ENCODE data around the gene WDR75.

Gene WDR75

GRCh38 chr2:189485146-189485545 is 43.9 kb downstream of the WDR75 start:
- no peak for DNase-seq (ENCODE audit: low read depth in 1 of 2, low spot score in 1 of 2)

GRCh38 chr2:189486237-189486770 is 45.0 kb downstream of the WDR75 start:
- no peak for DNase-seq (ENCODE audit: low read depth in 1 of 2, low spot score in 1 of 2)
- H3K27ac ChIP-seq (replicated peaks): no peak overlapping the region
- TF ChIP-seq SPI1 (IDR thresholded peaks at IDR 0.05; ENCODE audit: borderline replicate concordance, low read depth): no peak
- TF ChIP-seq, protein P1, sequence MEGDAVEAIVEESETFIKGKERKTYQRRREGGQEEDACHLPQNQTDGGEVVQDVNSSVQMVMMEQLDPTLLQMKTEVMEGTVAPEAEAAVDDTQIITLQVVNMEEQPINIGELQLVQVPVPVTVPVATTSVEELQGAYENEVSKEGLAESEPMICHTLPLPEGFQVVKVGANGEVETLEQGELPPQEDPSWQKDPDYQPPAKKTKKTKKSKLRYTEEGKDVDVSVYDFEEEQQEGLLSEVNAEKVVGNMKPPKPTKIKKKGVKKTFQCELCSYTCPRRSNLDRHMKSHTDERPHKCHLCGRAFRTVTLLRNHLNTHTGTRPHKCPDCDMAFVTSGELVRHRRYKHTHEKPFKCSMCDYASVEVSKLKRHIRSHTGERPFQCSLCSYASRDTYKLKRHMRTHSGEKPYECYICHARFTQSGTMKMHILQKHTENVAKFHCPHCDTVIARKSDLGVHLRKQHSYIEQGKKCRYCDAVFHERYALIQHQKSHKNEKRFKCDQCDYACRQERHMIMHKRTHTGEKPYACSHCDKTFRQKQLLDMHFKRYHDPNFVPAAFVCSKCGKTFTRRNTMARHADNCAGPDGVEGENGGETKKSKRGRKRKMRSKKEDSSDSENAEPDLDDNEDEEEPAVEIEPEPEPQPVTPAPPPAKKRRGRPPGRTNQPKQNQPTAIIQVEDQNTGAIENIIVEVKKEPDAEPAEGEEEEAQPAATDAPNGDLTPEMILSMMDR (IDR thresholded peaks at IDR 0.05; ENCODE audit: insufficient read depth, low read length): no peak
- TF ChIP-seq, protein P2, sequence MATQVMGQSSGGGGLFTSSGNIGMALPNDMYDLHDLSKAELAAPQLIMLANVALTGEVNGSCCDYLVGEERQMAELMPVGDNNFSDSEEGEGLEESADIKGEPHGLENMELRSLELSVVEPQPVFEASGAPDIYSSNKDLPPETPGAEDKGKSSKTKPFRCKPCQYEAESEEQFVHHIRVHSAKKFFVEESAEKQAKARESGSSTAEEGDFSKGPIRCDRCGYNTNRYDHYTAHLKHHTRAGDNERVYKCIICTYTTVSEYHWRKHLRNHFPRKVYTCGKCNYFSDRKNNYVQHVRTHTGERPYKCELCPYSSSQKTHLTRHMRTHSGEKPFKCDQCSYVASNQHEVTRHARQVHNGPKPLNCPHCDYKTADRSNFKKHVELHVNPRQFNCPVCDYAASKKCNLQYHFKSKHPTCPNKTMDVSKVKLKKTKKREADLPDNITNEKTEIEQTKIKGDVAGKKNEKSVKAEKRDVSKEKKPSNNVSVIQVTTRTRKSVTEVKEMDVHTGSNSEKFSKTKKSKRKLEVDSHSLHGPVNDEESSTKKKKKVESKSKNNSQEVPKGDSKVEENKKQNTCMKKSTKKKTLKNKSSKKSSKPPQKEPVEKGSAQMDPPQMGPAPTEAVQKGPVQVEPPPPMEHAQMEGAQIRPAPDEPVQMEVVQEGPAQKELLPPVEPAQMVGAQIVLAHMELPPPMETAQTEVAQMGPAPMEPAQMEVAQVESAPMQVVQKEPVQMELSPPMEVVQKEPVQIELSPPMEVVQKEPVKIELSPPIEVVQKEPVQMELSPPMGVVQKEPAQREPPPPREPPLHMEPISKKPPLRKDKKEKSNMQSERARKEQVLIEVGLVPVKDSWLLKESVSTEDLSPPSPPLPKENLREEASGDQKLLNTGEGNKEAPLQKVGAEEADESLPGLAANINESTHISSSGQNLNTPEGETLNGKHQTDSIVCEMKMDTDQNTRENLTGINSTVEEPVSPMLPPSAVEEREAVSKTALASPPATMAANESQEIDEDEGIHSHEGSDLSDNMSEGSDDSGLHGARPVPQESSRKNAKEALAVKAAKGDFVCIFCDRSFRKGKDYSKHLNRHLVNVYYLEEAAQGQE (IDR thresholded peaks at IDR 0.05; ENCODE audit: insufficient replicate concordance, low read depth): no peak
- no peak for TF ChIP-seq POLR2AphosphoS5 (IDR thresholded peaks at IDR 0.05; ENCODE audit: low read depth)
- no peak for TF ChIP-seq GABPA (IDR thresholded peaks at IDR 0.05; ENCODE audit: low read depth)

More at GRCh38 chr2:189485146-189485545, 43.9 kb downstream of the WDR75 start:
- no peak overlapping the region for H3K27ac ChIP-seq (replicated peaks)
- TF ChIP-seq GABPA (IDR thresholded peaks at IDR 0.05; ENCODE audit: low read depth) (no peak), SPI1 (IDR thresholded peaks at IDR 0.05; ENCODE audit: borderline replicate concordance, low read depth) (no peak), POLR2AphosphoS5 (IDR thresholded peaks at IDR 0.05; ENCODE audit: low read depth) (no peak)
- TF ChIP-seq, protein P1 (IDR thresholded peaks at IDR 0.05; ENCODE audit: insufficient read depth, low read length): no peak
- TF ChIP-seq, protein P2 (IDR thresholded peaks at IDR 0.05; ENCODE audit: insufficient replicate concordance, low read depth): no peak
- no peak overlapping the region for H3K4me3 ChIP-seq (replicated peaks; ENCODE audit: insufficient read depth, low read length)
- no peaks in the 10 kb centered on the region for H3K27me3 ChIP-seq (ENCODE audit: insufficient read depth, poor library complexity, severe bottlenecking)

GRCh38 chr2:189487283-189488007 is 46.2 kb downstream of the WDR75 start:
- no peaks in the 10 kb centered on the region for H3K27me3 ChIP-seq (ENCODE audit: insufficient read depth, poor library complexity, severe bottlenecking)
- no peak overlapping the region for H3K4me3 ChIP-seq (replicated peaks; ENCODE audit: insufficient read depth, low read length)
- no peak for DNase-seq (ENCODE audit: low read depth in 1 of 2, low spot score in 1 of 2)
- TF ChIP-seq GABPA (IDR thresholded peaks at IDR 0.05; ENCODE audit: low read depth): no peak
- TF ChIP-seq, protein P1 (IDR thresholded peaks at IDR 0.05; ENCODE audit: insufficient read depth, low read length): no peak
- TF ChIP-seq, protein P2 (IDR thresholded peaks at IDR 0.05; ENCODE audit: insufficient replicate concordance, low read depth): no peak
- no peak for TF ChIP-seq POLR2AphosphoS5 (IDR thresholded peaks at IDR 0.05; ENCODE audit: low read depth)
- TF ChIP-seq SPI1 (IDR thresholded peaks at IDR 0.05; ENCODE audit: borderline replicate concordance, low read depth): no peak
- no peak overlapping the region for H3K27ac ChIP-seq (replicated peaks)

More at GRCh38 chr2:189486237-189486770, 45.0 kb downstream of the WDR75 start:
- Histone ChIP-seq H3K27me3 (ENCODE audit: insufficient read depth, poor library complexity, severe bottlenecking) (no peaks in the 10 kb centered on the region), H3K4me3 (replicated peaks; ENCODE audit: insufficient read depth, low read length) (no peak overlapping the region)

Measured in HL-60 (cell line).